Measurements from ENCODE around the gene MTPN.

Gene MTPN

DNA sequence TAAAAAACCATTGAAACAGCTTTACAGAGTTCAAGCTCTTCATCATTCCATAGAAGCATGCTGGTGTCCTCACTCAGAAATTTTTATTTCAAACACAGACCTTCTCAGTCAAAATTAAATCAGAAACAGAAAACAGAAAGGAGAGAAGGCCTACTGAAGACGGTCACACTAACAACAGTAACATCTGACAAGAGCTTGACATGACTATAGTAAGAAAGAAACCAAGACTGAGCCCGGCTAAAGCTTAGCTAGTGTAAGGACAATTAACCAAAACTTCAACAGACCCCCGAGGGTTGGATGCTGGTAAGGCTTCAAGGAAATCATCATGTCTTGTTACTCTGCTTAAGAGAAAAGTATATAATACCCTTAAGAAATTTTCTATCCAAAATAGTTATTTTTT, 38.6 kb downstream of the MTPN start:
- Histone ChIP-seq H3K4me3 (ENCODE audit: low read length) (no peak overlapping the region), H2AFZ (ENCODE audit: low read depth, low read length) (no peak overlapping the region), H3K36me3 (ENCODE audit: insufficient read depth, low read length) (no peaks in the 10 kb centered on the region), H3K4me1 (ENCODE audit: insufficient read depth, low read length) (peaks cover 4% of the 10 kb centered on the region), H3K27me3 (ENCODE audit: insufficient read depth, low read length) (no peaks in the 10 kb centered on the region), H3K9me3 (ENCODE audit: low read length) (no peaks in the 10 kb centered on the region)

DNA sequence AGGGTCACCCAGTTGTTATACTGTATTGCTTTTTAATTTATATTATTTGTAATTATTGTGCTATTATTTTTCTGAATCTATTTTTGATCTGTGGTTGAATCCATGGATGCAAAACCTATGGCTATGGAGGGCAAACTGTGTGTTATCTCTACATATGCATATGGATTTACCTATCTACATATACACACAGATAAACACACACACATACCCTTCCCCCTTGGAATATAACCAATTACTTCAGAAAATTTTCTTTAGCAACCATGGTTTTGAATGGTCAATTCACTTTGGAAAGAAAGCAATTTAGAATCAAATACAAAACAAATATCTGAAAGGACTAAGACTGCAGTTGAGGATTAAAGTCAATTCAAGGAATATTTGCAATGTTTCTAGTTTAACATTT, 39.1 kb downstream of the MTPN start:
- Histone ChIP-seq H2AFZ (ENCODE audit: low read depth, low read length) (no peak overlapping the region), H3K4me3 (ENCODE audit: low read length) (no peak overlapping the region), H3K9me3 (ENCODE audit: low read length) (no peaks in the 10 kb centered on the region), H3K27me3 (ENCODE audit: insufficient read depth, low read length) (no peaks in the 10 kb centered on the region), H3K36me3 (ENCODE audit: insufficient read depth, low read length) (no peaks in the 10 kb centered on the region), H3K4me1 (ENCODE audit: insufficient read depth, low read length) (peaks cover 4% of the 10 kb centered on the region)

DNA sequence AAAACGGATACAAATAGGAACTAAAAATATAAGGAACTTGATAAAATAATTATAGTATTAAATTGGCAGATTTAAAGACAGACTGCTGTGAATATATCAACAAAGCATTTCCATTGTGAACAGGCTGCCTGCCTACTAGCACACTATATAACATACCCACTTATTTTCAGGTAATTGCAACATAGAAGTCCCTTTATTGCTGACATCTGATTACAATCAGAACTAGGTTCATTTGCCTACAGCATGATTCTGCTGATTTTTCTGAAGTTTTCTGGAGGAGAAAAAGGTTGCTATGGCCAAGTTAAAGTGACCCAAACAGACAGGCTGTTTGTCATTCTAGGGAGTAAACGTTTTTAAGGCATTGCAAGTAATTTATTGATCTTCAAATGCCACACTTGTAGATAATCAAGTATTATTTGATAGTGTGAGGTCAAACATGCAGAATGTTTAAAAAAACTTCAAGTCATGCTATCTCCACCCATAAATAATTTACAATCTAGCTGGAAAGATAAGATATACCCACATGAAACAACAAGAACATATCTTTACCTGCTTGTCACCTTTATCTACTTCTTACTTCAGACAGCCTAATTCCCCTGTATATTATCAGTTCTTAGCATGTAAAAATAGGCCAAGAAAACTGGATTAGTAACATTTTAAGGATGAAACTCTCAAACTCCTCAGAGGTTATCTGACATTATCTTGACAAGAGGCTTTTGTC, 40.5 kb downstream of the MTPN start:
- H2AFZ ChIP-seq (ENCODE audit: low read depth, low read length): no peak overlapping the region
- H3K4me1 ChIP-seq (ENCODE audit: insufficient read depth, low read length): peaks cover 4% of the 10 kb centered on the region
- H3K27me3 ChIP-seq (ENCODE audit: insufficient read depth, low read length): no peaks in the 10 kb centered on the region
- no peaks in the 10 kb centered on the region for H3K36me3 ChIP-seq (ENCODE audit: insufficient read depth, low read length)
- no peaks in the 10 kb centered on the region for H3K9me3 ChIP-seq (ENCODE audit: low read length)
- H3K4me3 ChIP-seq (ENCODE audit: low read length): no peak overlapping the region

DNA sequence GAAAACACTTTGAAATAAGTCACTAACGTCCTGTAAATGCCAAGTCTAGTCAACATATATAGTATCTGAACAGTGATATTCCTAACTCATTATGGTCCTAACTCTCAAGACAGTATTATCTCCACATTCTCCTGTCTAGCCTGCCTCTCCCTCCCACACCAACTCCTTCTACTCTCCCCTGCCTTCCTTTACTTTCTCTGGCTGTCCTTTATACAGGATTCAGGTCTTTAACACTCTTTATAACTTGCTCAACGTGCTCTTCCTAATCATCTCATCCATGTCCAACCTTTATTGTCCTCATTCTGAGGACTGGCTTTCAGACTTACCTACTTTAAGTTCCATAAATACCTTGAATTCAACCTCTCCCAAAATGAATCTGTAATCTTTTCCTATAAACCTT, 42.5 kb downstream of the MTPN start:
- Histone ChIP-seq H3K9me3 (ENCODE audit: low read length) (no peaks in the 10 kb centered on the region), H3K4me1 (ENCODE audit: insufficient read depth, low read length) (peaks cover 13% of the 10 kb centered on the region), H3K4me3 (ENCODE audit: low read length) (no peak overlapping the region), H3K36me3 (ENCODE audit: insufficient read depth, low read length) (peaks cover 3% of the 10 kb centered on the region), H2AFZ (ENCODE audit: low read depth, low read length) (no peak overlapping the region), H3K27me3 (ENCODE audit: insufficient read depth, low read length) (no peaks in the 10 kb centered on the region)

DNA sequence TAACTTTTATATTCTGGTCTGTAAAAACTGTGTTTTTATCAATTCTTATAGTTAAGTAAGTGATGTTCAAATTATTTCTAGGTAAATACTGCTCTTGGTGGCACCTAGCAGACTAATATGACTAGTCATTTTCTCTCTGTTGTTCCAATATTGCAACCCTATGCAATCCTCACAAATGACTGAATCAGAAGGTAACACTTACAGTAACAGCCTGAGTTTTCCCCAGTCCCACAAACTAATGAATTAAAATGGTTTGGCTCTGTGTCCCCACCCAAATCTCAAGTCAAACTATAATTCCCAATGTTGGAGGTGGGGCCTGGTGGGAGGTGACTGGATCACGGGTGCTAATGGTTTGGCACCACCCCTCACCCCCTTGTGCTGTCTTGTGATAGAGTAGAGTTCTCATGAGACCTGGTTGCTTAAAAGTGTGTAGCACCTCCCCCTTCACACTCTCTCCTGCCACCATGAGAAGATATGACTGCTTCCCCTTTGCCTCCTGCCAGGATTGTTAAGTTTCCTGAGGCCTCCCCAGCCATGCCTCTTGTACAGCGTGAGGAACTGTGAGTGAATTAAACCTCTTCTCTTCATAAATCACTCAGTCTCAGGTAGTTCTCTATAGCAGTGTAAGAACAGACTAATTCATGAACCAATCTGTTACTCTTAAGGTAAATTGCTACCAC, 43.5 kb downstream of the MTPN start:
- Histone ChIP-seq H2AFZ (ENCODE audit: low read depth, low read length) (no peak overlapping the region), H3K27me3 (ENCODE audit: insufficient read depth, low read length) (no peaks in the 10 kb centered on the region), H3K9me3 (ENCODE audit: low read length) (no peaks in the 10 kb centered on the region), H3K36me3 (ENCODE audit: insufficient read depth, low read length) (peaks cover 9% of the 10 kb centered on the region), H3K4me1 (ENCODE audit: insufficient read depth, low read length) (peaks cover 9% of the 10 kb centered on the region), H3K4me3 (ENCODE audit: low read length) (no peak overlapping the region)

DNA sequence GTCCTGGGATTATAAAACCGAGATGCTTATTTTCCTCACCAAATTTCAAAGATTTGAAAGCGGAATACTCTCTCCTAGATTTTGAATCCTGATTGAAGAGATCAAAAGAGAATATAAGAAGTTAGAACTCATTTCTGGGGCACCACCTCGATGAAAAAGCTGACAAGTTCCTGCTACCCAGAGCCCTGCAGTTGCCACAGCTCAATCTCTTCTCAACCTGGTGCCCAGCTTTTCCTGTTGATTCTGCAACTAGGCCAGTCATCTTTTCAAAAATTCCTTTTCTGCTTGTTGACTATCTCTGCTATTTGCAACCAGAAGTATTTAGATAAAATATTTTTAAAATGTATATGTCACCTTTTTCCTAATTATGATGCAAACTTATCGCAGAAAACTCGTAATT, 45.0 kb downstream of the MTPN start:
- Histone ChIP-seq H3K36me3 (ENCODE audit: insufficient read depth, low read length) (peaks cover 15% of the 10 kb centered on the region), H3K27me3 (ENCODE audit: insufficient read depth, low read length) (no peaks in the 10 kb centered on the region), H3K4me1 (ENCODE audit: insufficient read depth, low read length) (peaks cover 9% of the 10 kb centered on the region), H3K4me3 (ENCODE audit: low read length) (no peak overlapping the region), H3K9me3 (ENCODE audit: low read length) (no peaks in the 10 kb centered on the region), H2AFZ (ENCODE audit: low read depth, low read length) (no peak overlapping the region)

DNA sequence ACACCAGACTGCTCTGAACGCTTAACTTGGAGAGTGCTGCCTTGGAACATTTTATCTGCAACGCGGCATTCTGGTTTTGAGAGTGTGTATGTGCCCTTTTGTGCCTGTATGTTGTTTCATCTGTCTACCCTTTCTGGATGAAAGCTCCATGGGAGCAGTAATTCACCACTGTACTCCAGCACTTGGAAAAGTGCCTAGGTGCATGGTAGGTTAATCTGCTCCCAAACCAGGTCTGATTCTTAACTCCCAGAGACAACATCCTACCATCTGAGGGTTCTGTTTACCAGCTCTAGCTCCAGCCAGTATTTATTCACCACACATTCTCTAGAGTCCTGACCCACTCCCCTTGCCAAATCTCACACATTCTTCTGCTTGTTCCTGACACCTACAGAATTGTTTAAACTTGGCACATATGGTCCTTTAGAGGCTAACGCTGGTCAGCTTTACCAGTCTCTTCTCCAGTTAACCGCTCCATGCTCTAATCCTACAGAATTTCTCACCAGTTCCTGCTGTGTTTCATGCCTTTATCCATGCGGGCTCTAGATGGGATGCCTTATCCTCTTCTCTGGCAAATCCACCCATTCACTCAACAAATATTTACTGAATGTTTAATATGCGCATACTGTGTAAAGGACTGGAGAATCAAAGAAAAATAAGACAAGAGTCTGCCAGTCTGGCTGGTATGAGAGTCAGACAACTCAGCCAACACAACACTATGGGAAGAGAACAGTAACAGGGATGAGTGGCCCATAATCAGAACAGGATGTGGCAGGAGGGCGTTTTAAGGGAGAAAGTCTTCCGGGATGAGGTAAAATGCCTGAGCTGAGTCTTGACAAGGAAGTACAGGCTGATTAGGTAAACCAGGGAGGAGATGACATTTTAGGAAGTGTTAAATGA, 46.3 kb downstream of the MTPN start:
- Histone ChIP-seq H2AFZ (ENCODE audit: low read depth, low read length) (no peak overlapping the region), H3K27me3 (ENCODE audit: insufficient read depth, low read length) (no peaks in the 10 kb centered on the region), H3K4me3 (ENCODE audit: low read length) (no peak overlapping the region), H3K36me3 (ENCODE audit: insufficient read depth, low read length) (peaks cover 20% of the 10 kb centered on the region), H3K9me3 (ENCODE audit: low read length) (no peaks in the 10 kb centered on the region), H3K4me1 (ENCODE audit: insufficient read depth, low read length) (peaks cover 9% of the 10 kb centered on the region)

DNA sequence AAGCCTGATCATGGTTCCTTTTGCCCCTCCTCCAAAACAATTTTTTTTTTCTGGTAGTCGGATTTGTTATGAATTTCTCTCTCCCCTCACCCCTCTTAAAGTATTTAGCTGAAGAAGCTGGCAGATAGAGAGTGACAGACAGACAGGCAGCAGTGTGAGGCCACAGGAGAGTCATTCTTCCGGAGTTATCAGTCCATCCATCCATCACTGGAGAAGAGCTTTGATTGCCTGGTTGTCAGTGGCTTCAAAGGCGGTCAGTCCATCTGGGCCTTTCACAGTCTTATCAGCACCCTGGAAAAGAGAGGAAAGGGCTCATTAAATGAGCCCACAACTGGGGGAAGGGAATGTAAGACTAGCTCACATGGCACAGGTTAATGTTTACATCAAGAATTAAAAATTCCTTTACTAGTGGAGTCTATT, 47.4 kb downstream of the MTPN start:
- Histone ChIP-seq H3K4me3 (ENCODE audit: low read length) (no peak overlapping the region), H3K9me3 (ENCODE audit: low read length) (no peaks in the 10 kb centered on the region), H3K36me3 (ENCODE audit: insufficient read depth, low read length) (peaks cover 22% of the 10 kb centered on the region), H3K4me1 (ENCODE audit: insufficient read depth, low read length) (peaks cover 9% of the 10 kb centered on the region), H3K27me3 (ENCODE audit: insufficient read depth, low read length) (no peaks in the 10 kb centered on the region), H2AFZ (ENCODE audit: low read depth, low read length) (no peak overlapping the region)

DNA sequence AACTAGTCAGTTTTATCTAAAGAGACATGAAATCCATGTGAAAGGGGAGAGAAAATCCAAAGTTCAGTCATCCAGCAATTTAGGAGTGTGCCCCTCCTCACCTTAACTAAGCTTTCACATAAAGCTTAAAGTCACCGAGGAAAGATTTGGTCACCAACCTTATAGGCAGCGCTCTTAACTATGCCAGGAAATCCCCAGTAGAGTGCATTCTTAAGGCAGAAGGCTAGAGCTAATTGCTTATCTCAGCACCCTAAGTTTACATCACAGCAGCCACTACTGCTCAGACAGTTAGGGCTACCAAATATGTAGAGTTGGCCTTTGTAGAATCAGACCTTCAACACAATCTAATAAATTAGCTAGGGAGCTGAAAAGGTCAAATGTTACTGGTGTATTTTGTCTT, 47.9 kb downstream of the MTPN start:
- Histone ChIP-seq H3K9me3 (ENCODE audit: low read length) (no peaks in the 10 kb centered on the region), H3K4me1 (ENCODE audit: insufficient read depth, low read length) (peaks cover 9% of the 10 kb centered on the region), H3K36me3 (ENCODE audit: insufficient read depth, low read length) (peaks cover 22% of the 10 kb centered on the region), H3K27me3 (ENCODE audit: insufficient read depth, low read length) (no peaks in the 10 kb centered on the region), H2AFZ (ENCODE audit: low read depth, low read length) (no peak overlapping the region), H3K4me3 (ENCODE audit: low read length) (no peak overlapping the region)

DNA sequence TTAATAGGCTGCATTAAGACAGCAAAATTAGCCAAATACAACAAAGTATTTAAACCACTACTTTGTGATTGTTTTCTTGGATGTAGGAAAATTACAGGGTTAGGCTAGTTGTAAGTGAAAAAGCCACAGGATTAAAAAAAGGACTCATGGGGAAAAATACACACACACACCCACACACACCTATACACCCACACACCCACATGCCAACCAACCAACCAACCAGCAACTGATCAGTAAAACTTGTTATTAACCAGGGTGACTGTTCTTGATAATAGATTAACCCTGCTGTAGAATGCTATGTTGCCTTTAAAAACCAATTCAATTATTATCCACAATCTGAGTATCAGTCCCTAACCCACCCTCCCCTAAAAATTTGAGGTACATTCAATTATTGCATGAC, 49.0 kb downstream of the MTPN start:
- Histone ChIP-seq H3K4me3 (ENCODE audit: low read length) (no peak overlapping the region), H3K36me3 (ENCODE audit: insufficient read depth, low read length) (peaks cover 22% of the 10 kb centered on the region), H3K4me1 (ENCODE audit: insufficient read depth, low read length) (peaks cover 9% of the 10 kb centered on the region), H3K27me3 (ENCODE audit: insufficient read depth, low read length) (no peaks in the 10 kb centered on the region), H3K9me3 (ENCODE audit: low read length) (no peaks in the 10 kb centered on the region), H2AFZ (ENCODE audit: low read depth, low read length) (no peak overlapping the region)

DNA sequence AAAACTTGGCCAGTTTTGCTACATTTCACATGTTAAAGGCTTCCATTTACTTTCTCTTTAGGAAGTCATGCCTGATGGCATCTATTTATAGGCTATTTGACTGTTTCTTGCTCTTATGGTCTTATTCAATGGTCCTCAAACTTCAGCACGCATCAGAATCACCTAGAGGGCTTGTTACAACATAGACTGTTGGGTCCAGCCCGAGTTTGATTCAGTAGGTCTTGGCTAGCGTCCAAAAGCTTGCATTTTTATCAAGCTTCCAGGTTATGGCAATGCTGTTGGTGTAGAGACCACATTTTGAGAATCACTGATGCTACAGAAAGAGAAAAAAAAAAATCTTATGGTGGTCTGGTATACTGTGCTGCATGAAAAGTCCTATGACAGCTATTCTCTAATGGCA, 51.9 kb downstream of the MTPN start:
- Histone ChIP-seq H3K9me3 (ENCODE audit: low read length) (no peaks in the 10 kb centered on the region), H2AFZ (ENCODE audit: low read depth, low read length) (no peak overlapping the region), H3K27me3 (ENCODE audit: insufficient read depth, low read length) (no peaks in the 10 kb centered on the region), H3K36me3 (ENCODE audit: insufficient read depth, low read length) (peaks cover 22% of the 10 kb centered on the region), H3K4me3 (ENCODE audit: low read length) (no peak overlapping the region), H3K4me1 (ENCODE audit: insufficient read depth, low read length) (no peaks in the 10 kb centered on the region)

DNA sequence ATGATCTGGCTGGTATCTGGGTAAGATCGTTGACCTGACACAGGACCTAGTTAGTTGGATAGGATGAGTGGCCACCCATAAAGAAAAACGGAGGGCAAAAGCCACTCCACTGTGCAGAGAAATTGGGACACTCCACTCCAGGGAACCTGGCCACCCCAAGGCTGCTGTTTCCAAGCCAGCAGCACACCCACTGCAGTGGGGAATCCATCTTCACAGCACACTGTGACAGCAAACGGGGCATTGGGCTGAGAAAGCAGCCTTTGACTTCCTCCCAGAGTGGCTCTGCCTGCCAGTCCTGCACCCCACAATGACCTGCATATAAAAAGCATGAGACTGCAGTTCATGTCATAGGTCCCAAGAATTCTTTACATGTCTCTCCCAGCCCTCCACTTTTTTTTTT, 52.9 kb downstream of the MTPN start:
- Histone ChIP-seq H2AFZ (ENCODE audit: low read depth, low read length) (no peak overlapping the region), H3K4me3 (ENCODE audit: low read length) (no peak overlapping the region), H3K36me3 (ENCODE audit: insufficient read depth, low read length) (peaks cover 19% of the 10 kb centered on the region), H3K27me3 (ENCODE audit: insufficient read depth, low read length) (no peaks in the 10 kb centered on the region), H3K9me3 (ENCODE audit: low read length) (no peaks in the 10 kb centered on the region), H3K4me1 (ENCODE audit: insufficient read depth, low read length) (no peaks in the 10 kb centered on the region)

DNA sequence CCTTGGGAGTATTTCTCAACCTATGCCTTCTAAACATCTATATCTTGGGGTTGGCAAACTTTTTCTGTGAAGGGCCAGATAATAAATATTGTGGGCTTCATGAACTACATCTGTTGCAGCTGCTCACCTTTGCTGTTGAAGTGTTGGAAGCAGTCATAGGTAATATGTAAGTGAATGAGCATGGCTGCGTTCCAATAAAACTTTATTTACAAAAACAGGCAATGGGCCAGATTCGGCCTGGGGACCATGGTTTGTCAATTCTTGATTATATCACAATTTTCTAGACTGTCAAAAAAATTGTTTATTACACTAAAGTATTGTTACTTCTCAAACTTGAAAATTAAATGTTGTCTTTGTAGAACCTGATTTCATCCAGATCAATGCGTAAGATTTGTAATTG, 54.9 kb downstream of the MTPN start:
- no peaks in the 10 kb centered on the region for H3K9me3 ChIP-seq (ENCODE audit: low read length)
- H3K27me3 ChIP-seq (ENCODE audit: insufficient read depth, low read length): no peaks in the 10 kb centered on the region
- H2AFZ ChIP-seq (ENCODE audit: low read depth, low read length): no peak overlapping the region
- no peaks in the 10 kb centered on the region for H3K4me1 ChIP-seq (ENCODE audit: insufficient read depth, low read length)
- peaks cover 7% of the 10 kb centered on the region for H3K36me3 ChIP-seq (ENCODE audit: insufficient read depth, low read length)
- no peak overlapping the region for H3K4me3 ChIP-seq (ENCODE audit: low read length)
